Prostate gland (tissue), 2 donors: ENCODE results near the gene LPCAT1.

Experiments used
- CTCF ChIP-seq, 4 experiments: fragments of 200-600 bp in 2 of 4; fragments of 450-650 bp in 2 of 4; sonication (generic) in 2 of 4; IDR thresholded peaks; 1 replicate in 3 of 4; 2 replicates in 1 of 4; pipeline ENCODE4 v1.5.1; 2016 to 2019; ENCODE audit warnings: antibody characterized with exemption in 4 of 4, mild to moderate bottlenecking in 2 of 4, moderate library complexity in 2 of 4
- POLR2A ChIP-seq: fragments of 450-650 bp; IDR thresholded peaks from one replicate; pipeline ENCODE4 v1.6.1; 2016; ENCODE audit warnings: antibody characterized with exemption, mild to moderate bottlenecking

GRCh38 chr5:1492757-1493156 is 31.0 kb downstream of the LPCAT1 start:
- TF ChIP-seq POLR2A (no peak), CTCF (IDR thresholded peaks at IDR 0.05) (no peak)
